CD4-positive, alpha-beta T cell (primary cell): Measurements from ENCODE around the gene SH3GLB2. TPM values are rescaled to one million over a fixed set of nuclear protein-coding genes. Genes with fewer than 3 reads are reported as not detected.

Experiments used
- ATAC-seq: fragments of 200-7000 bp; cut with Tn5 transposase; one replicate; pipeline ENCODE4 v1.10.0; 2022; ENCODE audit warnings: mild to moderate bottlenecking; ENCODE audit not compliant: poor library complexity
- CTCF ChIA-PET: fragments of 350-600 bp; sonication (Branson Sonifier 250); formaldehyde crosslinking; loops from one replicate; lab custom pipeline; 2021; ENCODE audit warnings: antibody characterized with exemption, inconsistent platforms; lab: Charles Lee
- POLR2A ChIA-PET: fragments of 350-600 bp; sonication (Branson Sonifier 250); formaldehyde crosslinking; loops from one replicate; lab custom pipeline; 2021; ENCODE audit warnings: antibody characterized with exemption, inconsistent platforms; lab: Charles Lee
- DNase-seq, 14 experiments: peaks; one replicate each; pipeline ENCODE4 v3.0.0-alpha.2; 2013 to 2020; ENCODE audit warnings: mixed read lengths in 2 of 14
- H3K27ac ChIP-seq, 2 donors: one replicate each; pipeline versions ENCODE4 v1.5.1 to v1.7.0; 2013; ENCODE audit warnings: low read length in 2 of 2, low read depth in 1 of 2, mild to moderate bottlenecking in 1 of 2
- H3K27me3 ChIP-seq, 2 experiments: 1 replicate in 1 of 2; 2 replicates in 1 of 2; pipeline versions ENCODE4 v1.6.1 to v1.7.0; 2013; ENCODE audit warnings: low read length in 2 of 2, control low read depth in 1 of 2, mild to moderate bottlenecking in 1 of 2, moderate library complexity in 1 of 2; ENCODE audit not compliant: insufficient read depth in 2 of 2, control insufficient read depth in 1 of 2
- H3K36me3 ChIP-seq: one replicate; pipeline ENCODE4 v1.6.1; 2013; ENCODE audit warnings: low read length, control low read depth; ENCODE audit not compliant: insufficient read depth
- H3K4me1 ChIP-seq: one replicate; pipeline ENCODE4 v1.6.1; 2013; ENCODE audit warnings: low read length, control low read depth; ENCODE audit not compliant: insufficient read depth
- H3K4me3 ChIP-seq: one replicate; pipeline ENCODE4 v1.5.1; 2013; ENCODE audit warnings: mild to moderate bottlenecking, low read length, moderate library complexity
- H3K9me3 ChIP-seq, 2 experiments: 1 replicate in 1 of 2; 2 replicates in 1 of 2; pipeline versions ENCODE4 v1.6.1 to v1.7.0; 2013; ENCODE audit warnings: low read length in 2 of 2, mild to moderate bottlenecking in 2 of 2, control low read depth in 1 of 2, moderate library complexity in 1 of 2; ENCODE audit not compliant: control insufficient read depth in 1 of 2, insufficient read depth in 1 of 2
- H3K27ac Mint-ChIP-seq: one replicate; pipeline ENCODE4 v1.8.0; 2020; ENCODE audit warnings: mixed read lengths
- H3K27me3 Mint-ChIP-seq: one replicate; pipeline ENCODE4 v1.8.0; 2021; ENCODE audit warnings: mixed read lengths
- H3K36me3 Mint-ChIP-seq: one replicate; pipeline ENCODE4 v1.8.0; 2021; ENCODE audit warnings: low read depth, mixed read lengths
- H3K4me1 Mint-ChIP-seq: one replicate; pipeline ENCODE4 v1.8.0; 2021; ENCODE audit warnings: low read depth, mixed read lengths
- H3K4me3 Mint-ChIP-seq: one replicate; pipeline ENCODE4 v1.8.0; 2020; ENCODE audit warnings: mild to moderate bottlenecking, mixed read lengths
- H3K9me3 Mint-ChIP-seq: one replicate; pipeline ENCODE4 v1.8.0; 2020; ENCODE audit warnings: mixed read lengths
- intact Hi-C, 2 experiments: fragments of 100-400 bp; cut with DNase I in 1 of 2; cut with micrococcal nuclease in 1 of 2; formaldehyde crosslinking; loops; one replicate each; pipeline versions ENCODE4 v1.15.1 to v1.9.0; 2023 to 2025; cut with DNase I, micrococcal nuclease
- total RNA-seq, 174 experiments: library from RNA in 2 of 174; stranded (reverse) in 2 of 174; gene quantifications; one replicate each; pipeline ENCODE4 v1.2.3 and lab custom pipeline; 2021 to 2026
- TF ChIP-seq, protein P1 (sequence below): fragments of 200-600 bp; IDR thresholded peaks from one replicate; pipeline ENCODE4 v1.8.0; 2022; ENCODE audit warnings: antibody characterized with exemption, mild to moderate bottlenecking

The SH3GLB2 gene
- total RNA-seq, 2 experiments from 2014 or later: 65.6 to 69.1 TPM

DNA sequence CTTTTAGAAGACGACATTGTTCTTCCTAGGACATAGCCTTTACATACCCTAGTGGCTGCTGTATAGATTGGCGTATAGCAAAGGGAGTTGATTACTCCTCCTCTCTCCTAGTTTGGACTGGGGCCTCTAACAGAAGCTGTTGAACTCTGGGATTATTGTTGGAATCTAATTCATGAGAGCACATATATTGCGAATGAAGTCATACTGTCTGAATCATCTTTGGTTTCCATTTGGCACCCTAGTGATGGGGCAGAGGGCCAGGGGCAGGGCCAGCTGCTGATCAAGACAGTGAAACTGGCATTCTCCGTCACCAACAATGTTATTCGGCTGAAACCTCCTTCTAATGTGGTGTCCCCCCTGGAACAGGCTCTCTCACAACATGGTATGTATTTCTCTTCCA is 40.3 kb downstream of the SH3GLB2 start:
- no peak overlapping the region for H3K4me3 ChIP-seq
- ChIA-PET POLR2A (no interaction called here), CTCF (interaction anchor here (0.6 kb wide), 1 partner anchor 1916 kb away, joined by 3 read pairs; no protein-coding TSS in a partner anchor)
- Mint-ChIP-seq H3K4me3 (no peak overlapping the region), H3K4me1 (no peaks in the 10 kb centered on the region), H3K9me3 (no peaks in the 10 kb centered on the region), H3K27me3 (no peaks in the 10 kb centered on the region), H3K36me3 (peaks cover 73% of the 10 kb centered on the region), H3K27ac (no peak overlapping the region)
- intact Hi-C loops: no loop called here
- H3K36me3 ChIP-seq: peaks cover 83% of the 10 kb centered on the region
- DNase-seq (no peak), ATAC-seq (no peak)
- H3K27me3 ChIP-seq: no peaks in the 10 kb centered on the region
- no peaks in the 10 kb centered on the region for H3K9me3 ChIP-seq
- H3K4me1 ChIP-seq: no peaks in the 10 kb centered on the region
- TF ChIP-seq, protein P1, sequence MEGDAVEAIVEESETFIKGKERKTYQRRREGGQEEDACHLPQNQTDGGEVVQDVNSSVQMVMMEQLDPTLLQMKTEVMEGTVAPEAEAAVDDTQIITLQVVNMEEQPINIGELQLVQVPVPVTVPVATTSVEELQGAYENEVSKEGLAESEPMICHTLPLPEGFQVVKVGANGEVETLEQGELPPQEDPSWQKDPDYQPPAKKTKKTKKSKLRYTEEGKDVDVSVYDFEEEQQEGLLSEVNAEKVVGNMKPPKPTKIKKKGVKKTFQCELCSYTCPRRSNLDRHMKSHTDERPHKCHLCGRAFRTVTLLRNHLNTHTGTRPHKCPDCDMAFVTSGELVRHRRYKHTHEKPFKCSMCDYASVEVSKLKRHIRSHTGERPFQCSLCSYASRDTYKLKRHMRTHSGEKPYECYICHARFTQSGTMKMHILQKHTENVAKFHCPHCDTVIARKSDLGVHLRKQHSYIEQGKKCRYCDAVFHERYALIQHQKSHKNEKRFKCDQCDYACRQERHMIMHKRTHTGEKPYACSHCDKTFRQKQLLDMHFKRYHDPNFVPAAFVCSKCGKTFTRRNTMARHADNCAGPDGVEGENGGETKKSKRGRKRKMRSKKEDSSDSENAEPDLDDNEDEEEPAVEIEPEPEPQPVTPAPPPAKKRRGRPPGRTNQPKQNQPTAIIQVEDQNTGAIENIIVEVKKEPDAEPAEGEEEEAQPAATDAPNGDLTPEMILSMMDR: no peak
- no peak overlapping the region for H3K27ac ChIP-seq

DNA sequence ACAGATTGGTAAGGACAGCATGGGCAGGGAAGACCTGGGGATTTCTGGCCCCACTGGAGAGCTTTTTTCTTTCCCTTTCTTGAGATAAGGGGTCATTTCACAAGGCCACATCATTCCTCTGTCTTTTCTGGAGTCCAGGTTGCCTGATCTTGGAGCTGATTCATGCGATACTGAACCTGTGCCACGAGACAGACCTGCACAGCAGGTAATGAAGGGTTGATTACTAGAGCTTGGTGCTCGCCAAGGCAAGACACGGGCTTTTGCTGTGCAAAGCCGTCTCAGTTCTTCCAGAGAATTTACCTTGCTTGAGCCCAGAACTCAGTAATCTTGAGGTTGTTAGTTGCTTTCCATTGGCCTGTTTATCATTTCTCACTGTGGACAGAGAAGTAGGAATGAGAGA is 41.5 kb downstream of the SH3GLB2 start:
- H3K4me1 Mint-ChIP-seq: no peaks in the 10 kb centered on the region
- H3K27ac Mint-ChIP-seq: no peak overlapping the region
- Histone ChIP-seq H3K27me3 (no peaks in the 10 kb centered on the region), H3K9me3 (no peaks in the 10 kb centered on the region), H3K27ac (no peak overlapping the region), H3K36me3 (peaks cover 85% of the 10 kb centered on the region), H3K4me1 (no peaks in the 10 kb centered on the region), H3K4me3 (no peak overlapping the region)
- H3K9me3 Mint-ChIP-seq: no peaks in the 10 kb centered on the region
- no peak for ATAC-seq
- peaks cover 76% of the 10 kb centered on the region for H3K36me3 Mint-ChIP-seq
- intact Hi-C loops: no loop called here
- TF ChIP-seq, protein P1: no peak
- POLR2A ChIA-PET: no interaction called here
- DNase-seq: no peak
- no peak overlapping the region for H3K4me3 Mint-ChIP-seq
- CTCF ChIA-PET: no interaction called here
- H3K27me3 Mint-ChIP-seq: no peaks in the 10 kb centered on the region

DNA sequence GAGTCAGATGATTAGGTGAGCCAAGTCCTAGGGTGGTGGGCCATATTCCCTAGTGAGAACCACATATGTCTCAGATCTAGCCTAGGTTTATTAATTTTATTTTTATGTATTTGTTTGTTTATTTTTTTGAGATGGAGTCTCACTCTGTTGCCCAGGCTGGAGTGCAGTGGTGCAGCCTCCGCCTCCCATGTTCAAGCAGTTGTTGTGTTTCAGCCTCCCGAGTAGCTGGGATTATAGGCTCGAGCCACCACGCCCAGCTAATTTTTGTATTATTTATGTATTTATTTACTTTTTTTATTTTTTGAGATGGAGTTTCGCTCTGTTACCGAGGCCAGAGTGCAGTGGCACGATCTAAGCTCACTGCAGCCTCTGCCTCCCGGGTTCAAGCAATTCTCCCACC is 44.6 kb downstream of the SH3GLB2 start:
- Mint-ChIP-seq H3K36me3 (peaks cover 92% of the 10 kb centered on the region), H3K9me3 (no peaks in the 10 kb centered on the region), H3K27ac (no peak overlapping the region), H3K4me3 (no peak overlapping the region), H3K27me3 (no peaks in the 10 kb centered on the region), H3K4me1 (no peaks in the 10 kb centered on the region)
- POLR2A ChIA-PET: no interaction called here
- TF ChIP-seq, protein P1: no peak
- Histone ChIP-seq H3K4me3 (no peak overlapping the region), H3K27ac (no peak overlapping the region), H3K4me1 (no peaks in the 10 kb centered on the region), H3K9me3 (no peaks in the 10 kb centered on the region), H3K36me3 (peaks cover 93% of the 10 kb centered on the region), H3K27me3 (no peaks in the 10 kb centered on the region)
- DNase-seq (no peak), ATAC-seq (no peak)
- CTCF ChIA-PET: no interaction called here
- intact Hi-C loops: no loop called here
